Osteocyte (in vitro differentiated cells): ENCODE results near the gene ADGRF4. TPM values are rescaled to one million over a fixed set of nuclear protein-coding genes. Genes with fewer than 3 reads are reported as not detected.

Experiments
- DNase-seq: peaks from one replicate; pipeline ENCODE4 v3.0.0; 2021; ENCODE audit warnings: mixed read lengths; ENCODE audit not compliant: unreplicated experiment; ENCODE audit errors: extremely low spot score
- H3K27ac Mint-ChIP-seq: one replicate; pipeline ENCODE4 v1.8.0; 2021; ENCODE audit warnings: mild to moderate bottlenecking, mixed read lengths; ENCODE audit not compliant: unreplicated experiment
- H3K27me3 Mint-ChIP-seq: one replicate; pipeline ENCODE4 v1.8.0; 2021; ENCODE audit warnings: mixed read lengths; ENCODE audit not compliant: unreplicated experiment
- H3K36me3 Mint-ChIP-seq: one replicate; pipeline ENCODE4 v1.8.0; 2021; ENCODE audit warnings: mixed read lengths; ENCODE audit not compliant: unreplicated experiment
- H3K4me1 Mint-ChIP-seq: one replicate; pipeline ENCODE4 v1.8.0; 2021; ENCODE audit warnings: mixed read lengths; ENCODE audit not compliant: unreplicated experiment
- H3K4me3 Mint-ChIP-seq: one replicate; pipeline ENCODE4 v1.8.0; 2021; ENCODE audit warnings: mild to moderate bottlenecking, moderate library complexity, mixed read lengths; ENCODE audit not compliant: unreplicated experiment
- H3K9me3 Mint-ChIP-seq: one replicate; pipeline ENCODE4 v1.8.0; 2021; ENCODE audit warnings: mixed read lengths; ENCODE audit not compliant: unreplicated experiment
- total RNA-seq: library from RNA; stranded (reverse); gene quantifications from 2 replicates; pipeline ENCODE4 v1.2.1, GENCODE V29; 2021
- TF ChIP-seq, protein P1 (sequence below): fragments of 200-600 bp; sonication (generic); IDR thresholded peaks from 2 replicates; pipeline ENCODE4 v1.5.0; 2021; ENCODE audit warnings: antibody characterized with exemption, mild to moderate bottlenecking, moderate library complexity

The ADGRF4 gene
- total RNA-seq, 1 donor from 2014 or later, result not detected

DNA sequence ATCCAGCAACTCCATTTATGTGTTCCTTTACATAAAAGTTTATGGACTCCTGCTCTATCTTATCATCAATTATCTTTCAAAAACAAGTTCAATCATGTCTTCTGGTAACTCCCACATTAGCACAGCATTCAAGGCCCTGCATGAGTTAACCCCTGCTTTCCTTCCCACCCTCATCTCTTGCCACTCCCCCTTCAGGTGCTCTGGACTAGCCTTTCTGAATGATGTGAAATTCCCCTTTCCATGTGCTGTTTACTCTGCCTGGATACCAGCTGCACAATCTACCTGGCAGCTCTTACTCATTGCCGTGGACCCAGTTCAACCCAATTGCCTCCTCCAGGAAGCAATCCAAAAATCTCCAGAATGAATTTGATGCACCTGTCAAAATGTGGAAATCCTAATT is 11.9 kb downstream of the ADGRF4 start:
- H3K9me3 Mint-ChIP-seq, result no peaks in the 10 kb centered on the region
- TF ChIP-seq, protein P1, sequence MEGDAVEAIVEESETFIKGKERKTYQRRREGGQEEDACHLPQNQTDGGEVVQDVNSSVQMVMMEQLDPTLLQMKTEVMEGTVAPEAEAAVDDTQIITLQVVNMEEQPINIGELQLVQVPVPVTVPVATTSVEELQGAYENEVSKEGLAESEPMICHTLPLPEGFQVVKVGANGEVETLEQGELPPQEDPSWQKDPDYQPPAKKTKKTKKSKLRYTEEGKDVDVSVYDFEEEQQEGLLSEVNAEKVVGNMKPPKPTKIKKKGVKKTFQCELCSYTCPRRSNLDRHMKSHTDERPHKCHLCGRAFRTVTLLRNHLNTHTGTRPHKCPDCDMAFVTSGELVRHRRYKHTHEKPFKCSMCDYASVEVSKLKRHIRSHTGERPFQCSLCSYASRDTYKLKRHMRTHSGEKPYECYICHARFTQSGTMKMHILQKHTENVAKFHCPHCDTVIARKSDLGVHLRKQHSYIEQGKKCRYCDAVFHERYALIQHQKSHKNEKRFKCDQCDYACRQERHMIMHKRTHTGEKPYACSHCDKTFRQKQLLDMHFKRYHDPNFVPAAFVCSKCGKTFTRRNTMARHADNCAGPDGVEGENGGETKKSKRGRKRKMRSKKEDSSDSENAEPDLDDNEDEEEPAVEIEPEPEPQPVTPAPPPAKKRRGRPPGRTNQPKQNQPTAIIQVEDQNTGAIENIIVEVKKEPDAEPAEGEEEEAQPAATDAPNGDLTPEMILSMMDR, result no peak
- H3K27ac Mint-ChIP-seq, result no peak overlapping the region
- H3K4me1 Mint-ChIP-seq, result no peaks in the 10 kb centered on the region
- DNase-seq, result no peak
- peaks cover 10% of the 10 kb centered on the region for H3K27me3 Mint-ChIP-seq
- H3K36me3 Mint-ChIP-seq, result no peaks in the 10 kb centered on the region
- no peak overlapping the region for H3K4me3 Mint-ChIP-seq

DNA sequence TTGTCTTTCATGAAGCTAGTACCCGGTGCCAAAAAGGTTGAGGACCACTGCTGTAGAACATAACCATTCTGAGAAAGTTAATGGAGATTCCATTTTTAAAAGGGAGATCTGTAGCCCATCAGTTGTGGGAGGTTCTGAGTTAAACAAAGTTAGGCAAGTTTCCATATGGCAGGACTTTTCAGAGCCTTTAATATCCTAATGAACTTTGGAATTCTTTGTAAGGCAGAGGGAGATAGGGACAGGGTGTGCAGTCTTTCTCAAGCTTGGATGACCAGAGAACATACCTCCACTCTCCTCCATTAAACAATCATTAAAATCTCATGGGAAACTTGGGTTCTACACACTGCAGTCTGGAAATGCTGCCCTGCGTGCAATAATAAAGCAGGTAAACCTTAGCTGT is 14.8 kb downstream of the ADGRF4 start:
- no peak overlapping the region for H3K4me3 Mint-ChIP-seq
- H3K27ac Mint-ChIP-seq, result no peak overlapping the region
- TF ChIP-seq, protein P1, result no peak
- DNase-seq, result no peak
- H3K9me3 Mint-ChIP-seq, result no peaks in the 10 kb centered on the region
- H3K36me3 Mint-ChIP-seq, result no peaks in the 10 kb centered on the region
- no peaks in the 10 kb centered on the region for H3K4me1 Mint-ChIP-seq
- H3K27me3 Mint-ChIP-seq, result peaks cover 7% of the 10 kb centered on the region

DNA sequence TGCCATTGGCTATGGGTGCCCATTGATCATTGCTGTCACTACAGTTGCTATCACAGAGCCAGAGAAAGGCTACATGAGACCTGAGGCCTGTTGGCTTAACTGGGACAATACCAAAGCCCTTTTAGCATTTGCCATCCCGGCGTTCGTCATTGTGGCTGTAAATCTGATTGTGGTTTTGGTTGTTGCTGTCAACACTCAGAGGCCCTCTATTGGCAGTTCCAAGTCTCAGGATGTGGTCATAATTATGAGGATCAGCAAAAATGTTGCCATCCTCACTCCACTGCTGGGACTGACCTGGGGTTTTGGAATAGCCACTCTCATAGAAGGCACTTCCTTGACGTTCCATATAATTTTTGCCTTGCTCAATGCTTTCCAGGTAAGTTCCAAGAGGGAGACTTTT is 16.4 kb downstream of the ADGRF4 start:
- Mint-ChIP-seq H3K4me1 (no peaks in the 10 kb centered on the region), H3K27ac (no peak overlapping the region), H3K27me3 (peaks cover 2% of the 10 kb centered on the region), H3K4me3 (no peak overlapping the region), H3K9me3 (no peaks in the 10 kb centered on the region), H3K36me3 (no peaks in the 10 kb centered on the region)
- peak; percentile 36 for DNase-seq
- TF ChIP-seq, protein P1, result no peak

DNA sequence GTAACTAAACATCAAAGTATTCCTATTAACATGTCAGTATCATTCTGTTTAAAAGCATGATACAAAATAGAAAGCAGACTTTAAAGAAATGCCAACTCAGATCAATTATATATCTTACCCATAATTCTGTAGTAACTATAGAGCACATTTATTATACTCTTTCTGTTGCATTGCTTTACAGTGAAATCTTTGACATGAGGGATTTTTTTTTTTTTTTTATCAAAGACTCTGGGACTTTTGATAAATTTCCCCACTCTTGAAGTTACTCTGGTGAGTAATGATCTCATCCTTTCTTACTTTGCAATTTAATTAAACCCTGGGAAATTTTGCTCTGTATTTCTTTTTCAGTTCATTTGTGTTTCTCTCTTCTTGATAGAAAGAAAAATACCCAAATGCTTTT is 17.4 kb downstream of the ADGRF4 start:
- Mint-ChIP-seq H3K9me3 (no peaks in the 10 kb centered on the region), H3K4me3 (no peak overlapping the region), H3K4me1 (no peaks in the 10 kb centered on the region), H3K27ac (no peak overlapping the region), H3K27me3 (peaks cover 2% of the 10 kb centered on the region), H3K36me3 (no peaks in the 10 kb centered on the region)
- DNase-seq, result no peak
- TF ChIP-seq, protein P1, result no peak

DNA sequence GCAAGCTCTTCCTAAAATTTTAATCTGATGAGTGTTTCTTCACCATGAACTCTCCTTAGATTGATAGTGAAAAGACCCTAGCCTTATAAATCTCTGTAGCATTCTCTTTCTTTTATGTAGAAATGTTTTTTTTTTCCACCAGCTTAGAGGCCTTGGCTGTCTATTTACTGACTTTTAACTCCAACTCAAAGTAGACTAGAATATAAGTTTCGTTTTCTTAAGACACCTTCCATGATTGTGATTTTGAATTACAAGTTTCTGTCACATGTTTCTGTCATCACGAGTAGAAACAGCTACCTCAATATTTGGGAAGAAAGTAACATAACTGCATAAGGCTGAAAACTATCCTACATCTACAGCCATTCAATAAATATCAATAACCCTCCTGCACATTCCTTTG is 17.8 kb downstream of the ADGRF4 start:
- Mint-ChIP-seq H3K4me1 (no peaks in the 10 kb centered on the region), H3K36me3 (no peaks in the 10 kb centered on the region), H3K27me3 (peaks cover 2% of the 10 kb centered on the region), H3K4me3 (no peak overlapping the region), H3K27ac (no peak overlapping the region), H3K9me3 (no peaks in the 10 kb centered on the region)
- DNase-seq, result no peak
- TF ChIP-seq, protein P1, result no peak
